ACC112 (cell line): ENCODE results near the gene PODN.

Experiments used
- H2AFZ ChIP-seq: fragments of 200-600 bp; sonication (generic); one replicate; pipeline ENCODE4 v1.6.0; 2017; ENCODE audit warnings: antibody characterized with exemption, low read length; ENCODE audit not compliant: unreplicated experiment
- H3K27ac ChIP-seq: fragments of 200-600 bp; sonication (generic); 2 replicates; pipeline ENCODE4 v1.5.1; 2014; ENCODE audit warnings: low read depth, mild to moderate bottlenecking, antibody characterized with exemption, low read length, moderate library complexity
- H3K27me3 ChIP-seq: fragments of 200-600 bp; sonication (generic); 2 replicates; pipeline ENCODE4 v1.6.1; 2014; ENCODE audit warnings: mild to moderate bottlenecking, antibody characterized with exemption, low read length, moderate library complexity, mixed read lengths; ENCODE audit not compliant: insufficient read depth
- H3K36me3 ChIP-seq: fragments of 200-600 bp; sonication (generic); 2 replicates; pipeline ENCODE4 v1.6.1; 2016; ENCODE audit warnings: mild to moderate bottlenecking, antibody characterized with exemption, low read length, moderate library complexity, mixed read lengths; ENCODE audit not compliant: insufficient read depth
- H3K4me1 ChIP-seq: fragments of 200-600 bp; sonication (generic); one replicate; pipeline ENCODE4 v1.6.1; 2016; ENCODE audit warnings: low read length, mixed read lengths; ENCODE audit not compliant: insufficient read depth, unreplicated experiment, control insufficient read depth
- H3K4me3 ChIP-seq: fragments of 200-600 bp; sonication (generic); 2 replicates; pipeline ENCODE4 v1.5.1; 2014; ENCODE audit warnings: mild to moderate bottlenecking, low read depth, low read length
- H3K79me2 ChIP-seq: fragments of 200-600 bp; sonication (generic); one replicate; pipeline ENCODE4 v1.6.0; 2016; ENCODE audit warnings: low read length; ENCODE audit not compliant: control insufficient read depth, unreplicated experiment, insufficient read depth

PODN gene

GRCh38 chr1:53091841-53092645 lies 30.0 kb downstream of the PODN start:
- no peak overlapping the region for H3K4me3 ChIP-seq
- H3K27ac ChIP-seq: no peak overlapping the region
- no peaks in the 10 kb centered on the region for H3K79me2 ChIP-seq
- H3K27me3 ChIP-seq: no peaks in the 10 kb centered on the region
- no peaks in the 10 kb centered on the region for H3K36me3 ChIP-seq
- H2AFZ ChIP-seq: no peak overlapping the region
- H3K4me1 ChIP-seq: peaks cover 12% of the 10 kb centered on the region

DNA sequence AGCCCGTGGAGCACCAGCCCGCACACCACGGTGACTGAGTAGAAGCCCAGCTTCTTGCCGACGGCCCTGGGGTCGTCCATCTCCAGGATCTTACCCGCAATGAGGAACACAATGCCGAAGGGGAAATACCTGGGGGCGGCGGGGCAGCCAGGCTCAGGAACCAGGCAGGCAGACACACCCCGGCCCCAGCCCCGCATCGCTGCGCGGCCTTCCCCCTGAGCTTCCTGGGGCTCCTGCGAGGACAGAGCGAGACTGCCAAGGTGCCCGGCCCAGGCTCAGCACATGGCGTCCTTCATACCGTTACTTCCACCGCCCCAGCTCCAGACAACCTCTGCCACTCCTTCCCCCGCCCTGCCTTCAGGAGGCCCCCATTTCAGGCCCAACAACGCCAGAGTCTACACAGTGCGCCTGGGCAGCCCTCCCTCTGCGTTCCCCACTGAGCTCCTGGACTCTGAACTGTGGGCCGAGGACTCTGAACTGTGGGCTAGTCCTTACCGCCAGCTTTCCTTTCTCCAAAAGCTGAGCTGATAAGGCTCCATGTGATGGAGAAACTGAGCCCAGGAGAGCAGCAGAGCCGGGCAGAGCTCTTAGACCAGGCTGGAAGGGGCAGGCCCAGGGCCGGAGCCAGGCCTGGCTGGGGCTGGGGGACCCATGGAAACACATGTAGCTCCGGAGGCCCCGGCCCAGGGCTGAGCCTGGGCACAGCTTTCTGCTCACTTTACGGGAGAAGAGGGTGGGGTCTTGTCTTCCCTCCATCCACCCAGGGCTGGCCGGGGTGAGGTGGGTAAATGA lies 30.8 kb downstream of the PODN start:
- peaks cover 12% of the 10 kb centered on the region for H3K4me1 ChIP-seq
- H3K27ac ChIP-seq: no peak overlapping the region
- no peak overlapping the region for H2AFZ ChIP-seq
- no peaks in the 10 kb centered on the region for H3K27me3 ChIP-seq
- H3K79me2 ChIP-seq: no peaks in the 10 kb centered on the region
- no peak overlapping the region for H3K4me3 ChIP-seq
- no peaks in the 10 kb centered on the region for H3K36me3 ChIP-seq

- no peak overlapping the region for H2AFZ ChIP-seq
- H3K4me3 ChIP-seq: no peak overlapping the region
- no peaks in the 10 kb centered on the region for H3K36me3 ChIP-seq
- H3K79me2 ChIP-seq: no peaks in the 10 kb centered on the region
- no peak overlapping the region for H3K27ac ChIP-seq
- H3K4me1 ChIP-seq: peaks cover 12% of the 10 kb centered on the region
- H3K27me3 ChIP-seq: no peaks in the 10 kb centered on the region
Observed at GRCh38 chr1:53093451-53093754, 31.4 kb downstream of the PODN start.

GRCh38 chr1:53093778-53094532 lies 31.9 kb downstream of the PODN start:
- Histone ChIP-seq H3K4me1 (peaks cover 9% of the 10 kb centered on the region), H3K27ac (no peak overlapping the region), H3K4me3 (no peak overlapping the region), H3K27me3 (no peaks in the 10 kb centered on the region), H2AFZ (no peak overlapping the region), H3K36me3 (no peaks in the 10 kb centered on the region), H3K79me2 (no peaks in the 10 kb centered on the region)

DNA sequence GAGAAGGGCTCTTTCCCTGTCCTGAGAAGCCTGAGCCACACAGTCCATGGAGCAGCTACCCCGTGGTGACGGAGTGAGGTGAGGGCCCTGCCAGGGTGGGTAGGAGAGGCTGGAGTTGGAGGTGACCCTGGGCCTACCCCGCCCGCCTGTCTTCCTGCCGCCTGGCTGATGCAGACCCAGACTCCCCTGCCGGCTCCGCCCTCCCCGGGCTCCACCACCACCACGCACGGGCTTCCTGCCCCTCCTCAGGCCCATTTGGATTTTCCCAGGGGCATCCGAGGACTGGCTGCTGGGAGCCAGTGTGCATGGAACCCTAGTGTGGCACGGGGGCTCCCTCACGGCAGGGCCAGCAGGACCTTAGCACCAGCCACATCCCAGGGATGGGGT lies 32.5 kb downstream of the PODN start:
- Histone ChIP-seq H2AFZ (no peak overlapping the region), H3K36me3 (no peaks in the 10 kb centered on the region), H3K27me3 (no peaks in the 10 kb centered on the region), H3K4me3 (no peak overlapping the region), H3K27ac (no peak overlapping the region), H3K4me1 (peaks cover 5% of the 10 kb centered on the region), H3K79me2 (no peaks in the 10 kb centered on the region)

DNA sequence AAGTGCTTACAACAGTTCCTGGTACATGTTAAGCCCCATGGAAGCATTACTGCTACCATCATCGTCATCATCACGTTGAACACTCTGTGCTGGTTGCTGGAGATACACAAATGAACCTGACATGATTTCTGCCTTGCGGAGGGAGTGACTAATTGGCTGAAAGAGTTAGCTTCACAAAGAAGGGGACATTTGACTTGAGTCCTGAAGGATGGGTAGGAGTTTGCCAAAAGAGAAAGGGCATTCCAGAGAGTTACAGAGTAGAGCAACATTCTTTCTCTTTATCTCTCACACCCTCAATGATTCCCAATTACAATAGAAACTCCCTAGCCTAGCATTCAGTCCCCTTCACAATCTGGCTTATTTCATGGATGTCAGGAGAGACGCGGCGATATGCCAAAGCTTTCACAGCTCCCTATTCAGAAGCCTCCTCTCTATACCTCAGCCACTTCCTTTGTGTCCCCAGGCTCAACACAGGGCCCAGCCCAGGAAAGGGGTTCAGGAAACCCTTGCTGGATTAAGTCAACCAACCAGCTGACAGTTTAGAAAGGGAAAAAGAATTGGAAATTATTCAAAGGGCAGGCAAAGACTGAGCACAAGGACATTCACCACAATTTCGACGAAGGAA lies 42.4 kb downstream of the PODN start:
- H3K27ac ChIP-seq: no peak overlapping the region
- no peak overlapping the region for H2AFZ ChIP-seq

DNA sequence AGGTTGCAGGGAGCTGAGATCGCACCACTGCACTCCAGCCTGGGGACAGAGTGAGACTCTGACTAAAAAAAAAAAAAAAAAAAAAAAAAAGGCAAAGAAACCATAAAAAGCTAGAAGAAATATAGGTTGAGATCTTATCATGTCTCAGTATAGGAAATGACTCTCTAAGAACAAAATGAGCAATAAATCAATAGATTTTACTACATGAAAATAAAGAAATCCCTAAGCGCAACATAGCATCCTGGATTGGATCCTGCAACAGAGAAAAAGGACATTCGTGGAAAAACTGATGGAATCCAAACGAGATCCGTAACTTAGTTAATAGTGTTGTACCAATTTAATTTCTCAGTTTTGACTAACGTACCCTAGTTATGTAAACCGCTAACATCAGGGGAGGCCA lies 45.1 kb downstream of the PODN start:
- no peak overlapping the region for H3K27ac ChIP-seq
- H3K4me1 ChIP-seq: no peaks in the 10 kb centered on the region
- no peaks in the 10 kb centered on the region for H3K79me2 ChIP-seq
- H3K36me3 ChIP-seq: no peaks in the 10 kb centered on the region
- no peaks in the 10 kb centered on the region for H3K27me3 ChIP-seq
- no peak overlapping the region for H2AFZ ChIP-seq
- H3K4me3 ChIP-seq: no peak overlapping the region

More for the DNA sequence above, 42.4 kb downstream of the PODN start:
- no peaks in the 10 kb centered on the region for H3K36me3 ChIP-seq
- H3K27me3 ChIP-seq: no peaks in the 10 kb centered on the region
- no peaks in the 10 kb centered on the region for H3K79me2 ChIP-seq
- no peak overlapping the region for H3K4me3 ChIP-seq
- no peaks in the 10 kb centered on the region for H3K4me1 ChIP-seq

GRCh38 chr1:53107570-53108322 lies 45.7 kb downstream of the PODN start:
- Histone ChIP-seq H3K27ac (no peak overlapping the region), H3K4me1 (no peaks in the 10 kb centered on the region), H3K79me2 (no peaks in the 10 kb centered on the region), H2AFZ (peak overlapping the region; percentile 33), H3K27me3 (no peaks in the 10 kb centered on the region), H3K4me3 (no peak overlapping the region), H3K36me3 (no peaks in the 10 kb centered on the region)

GRCh38 chr1:53108646-53109580 lies 46.9 kb downstream of the PODN start:
- Histone ChIP-seq H3K27ac (no peak overlapping the region), H3K4me3 (no peak overlapping the region), H3K27me3 (no peaks in the 10 kb centered on the region), H3K36me3 (no peaks in the 10 kb centered on the region), H2AFZ (no peak overlapping the region), H3K4me1 (no peaks in the 10 kb centered on the region), H3K79me2 (no peaks in the 10 kb centered on the region)
